GM21717 (cell line): Measurements from ENCODE around the gene OR51B5.
"Not testable (repeated sequence)": the region's sequence is repeated elsewhere in the genome, so short reads cannot be mapped to it uniquely, and the experiment has no call there.

Experiments
- ATAC-seq: cut with Tn5 transposase; IDR thresholded peaks from one replicate; pipeline ENCODE4 v1.9.1; 2021; ENCODE audit warnings: mild to moderate bottlenecking, moderate library complexity; ENCODE audit not compliant: unreplicated experiment

OR51B5 gene

DNA sequence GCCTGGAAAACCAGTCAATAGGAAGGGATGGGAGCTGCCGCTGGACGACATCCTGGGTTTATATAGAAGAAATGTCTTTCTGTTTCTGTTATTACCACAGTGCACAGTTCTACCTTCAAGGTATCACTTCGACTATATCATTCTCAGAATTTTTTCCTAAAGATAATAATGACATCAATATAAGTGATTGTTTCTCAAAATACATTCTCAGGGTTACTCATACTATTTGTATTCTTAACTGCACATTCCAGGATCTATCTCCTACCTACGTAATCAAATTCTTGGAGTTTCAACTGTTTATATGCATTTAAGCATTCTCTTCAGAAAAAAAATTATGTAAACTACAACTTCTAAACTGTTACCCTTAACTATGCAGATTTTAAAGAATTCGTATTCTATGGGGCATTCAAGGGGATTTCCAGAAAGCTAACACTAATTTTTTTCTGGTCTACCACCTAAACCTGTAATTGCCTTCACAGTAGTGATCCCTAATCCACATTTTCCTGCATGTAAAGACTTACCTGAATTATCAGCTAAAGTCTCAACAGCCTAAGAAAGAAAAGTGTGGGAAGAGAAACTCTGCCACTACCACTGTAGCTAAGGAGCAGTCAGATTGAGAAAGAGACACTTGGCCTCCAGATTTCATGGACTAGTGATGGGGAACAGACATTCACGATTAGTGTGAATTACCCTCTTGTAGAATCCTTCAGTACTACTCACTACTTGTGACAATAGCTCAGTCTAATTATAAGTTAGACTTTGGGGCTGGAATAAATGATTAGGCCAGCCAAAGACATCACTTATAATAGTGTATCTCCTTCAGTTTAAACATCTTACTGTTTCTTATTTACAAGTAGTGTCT is at the start of gene OR51B5:
OR51B5 (minus strand) TSS at position 51 of the 862 bp plus-strand sequence; CDS start at position 51, 0 bp downstream.
- no peak for ATAC-seq

- no peak for ATAC-seq
Observed at GRCh38 chr11:5390210-5390609, 46.9 kb upstream of the OR51B5 start.

GRCh38 chr11:5384335-5384734 is 41.0 kb upstream of the OR51B5 start:
- ATAC-seq, result no peak

DNA sequence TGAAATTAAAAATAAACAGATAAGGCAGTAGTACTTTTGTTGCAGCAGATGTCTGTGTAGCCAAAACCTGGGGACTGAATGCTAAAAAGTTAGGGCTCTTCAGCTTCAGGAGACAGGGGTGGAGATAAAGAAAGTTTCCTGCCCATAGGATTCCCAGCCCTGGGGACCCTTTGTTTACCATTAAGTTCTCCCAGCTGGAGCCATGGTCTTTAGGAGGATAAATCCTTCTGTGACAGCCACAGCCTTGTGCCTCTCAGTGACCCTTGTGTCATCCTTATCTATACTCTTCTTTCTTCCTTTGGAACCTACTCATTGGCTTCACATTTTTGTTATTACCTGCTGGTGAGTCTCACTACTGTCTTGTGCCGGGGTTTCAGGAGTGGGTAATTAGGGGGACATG is 40.3 kb upstream of the OR51B5 start, which contains the start of gene OR51M1:
OR51M1 (plus strand) TSS at position 237 of the 400 bp plus-strand sequence. CDS start 5,587 bp downstream, outside the sequence.
- no peak for ATAC-seq

- ATAC-seq, result peak; percentile 86
Observed at GRCh38 chr11:5380740-5381342, 37.5 kb upstream of the OR51B5 start.

DNA sequence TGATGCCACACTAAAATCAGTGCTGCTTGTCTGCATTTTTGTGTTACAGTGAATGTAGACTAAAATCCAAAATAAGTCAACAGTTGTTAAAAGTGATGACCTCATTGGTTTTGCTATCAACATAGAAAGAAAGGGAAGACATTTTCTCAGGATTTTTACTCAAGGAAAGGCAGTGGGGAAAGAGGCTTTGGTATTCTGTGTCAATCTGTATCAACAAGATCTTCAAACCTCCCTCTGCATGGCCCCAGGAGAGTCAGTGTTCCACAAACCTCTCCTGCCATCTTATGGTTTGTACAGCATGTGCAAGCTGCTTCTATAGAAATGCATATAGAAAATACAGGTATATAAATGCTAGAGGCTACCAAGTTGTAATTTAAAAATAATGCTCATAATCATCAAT is 26.5 kb upstream of the OR51B5 start:
- ATAC-seq, result no peak

- no peak for ATAC-seq
Observed at GRCh38 chr11:5368502-5369043, 25.2 kb upstream of the OR51B5 start.

GRCh38 chr11:5367448-5368074 is 24.2 kb upstream of the OR51B5 start:
- ATAC-seq, result no peak

GRCh38 chr11:5366856-5367255 is 23.5 kb upstream of the OR51B5 start:
- no peak for ATAC-seq

- ATAC-seq, result not testable (repeated sequence)
Observed at GRCh38 chr11:5366365-5366764, 23.0 kb upstream of the OR51B5 start.

- no peak for ATAC-seq
Observed at GRCh38 chr11:5364214-5364613, 20.9 kb upstream of the OR51B5 start.

DNA sequence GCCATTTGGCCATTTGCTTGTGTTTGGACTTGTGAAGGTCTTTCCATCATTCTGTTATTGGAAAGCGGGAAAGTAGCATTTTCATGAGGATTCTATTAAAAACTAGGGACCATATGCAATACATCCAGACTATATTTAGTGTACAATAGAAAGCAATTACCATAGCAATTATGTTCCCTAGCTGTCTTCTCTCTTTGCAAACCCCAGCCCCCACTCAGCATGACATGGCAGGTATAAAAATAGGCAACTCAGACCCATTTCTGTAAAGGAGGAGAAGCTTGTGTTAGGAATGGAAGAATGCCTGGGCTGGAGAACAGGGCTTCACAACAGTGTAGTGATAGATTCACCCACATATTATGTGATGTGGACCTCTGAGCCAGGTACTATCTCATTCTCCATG is 20.4 kb upstream of the OR51B5 start:
- ATAC-seq, result no peak

- ATAC-seq, result no peak
Observed at GRCh38 chr11:5362017-5362625, 18.8 kb upstream of the OR51B5 start.

DNA sequence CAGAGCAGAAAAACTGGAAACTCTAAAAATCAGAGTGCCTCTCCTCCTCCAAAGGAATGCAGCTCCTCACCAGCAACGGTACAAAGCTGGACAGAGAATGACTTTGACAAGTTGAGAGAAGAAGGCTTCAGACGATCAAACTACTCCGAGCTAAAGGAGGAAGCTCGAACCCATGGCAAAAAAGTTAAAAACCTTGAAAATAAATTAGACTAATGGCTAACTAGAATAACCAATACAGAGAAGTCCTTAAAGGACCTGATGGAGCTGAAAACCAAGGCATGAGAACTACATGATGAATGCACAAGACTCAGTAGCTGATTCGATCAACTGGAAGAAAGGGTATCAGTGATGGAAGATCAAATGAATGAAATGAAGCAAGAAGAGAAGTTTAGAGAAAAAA is 12.7 kb upstream of the OR51B5 start:
- ATAC-seq, result not testable (repeated sequence)

DNA sequence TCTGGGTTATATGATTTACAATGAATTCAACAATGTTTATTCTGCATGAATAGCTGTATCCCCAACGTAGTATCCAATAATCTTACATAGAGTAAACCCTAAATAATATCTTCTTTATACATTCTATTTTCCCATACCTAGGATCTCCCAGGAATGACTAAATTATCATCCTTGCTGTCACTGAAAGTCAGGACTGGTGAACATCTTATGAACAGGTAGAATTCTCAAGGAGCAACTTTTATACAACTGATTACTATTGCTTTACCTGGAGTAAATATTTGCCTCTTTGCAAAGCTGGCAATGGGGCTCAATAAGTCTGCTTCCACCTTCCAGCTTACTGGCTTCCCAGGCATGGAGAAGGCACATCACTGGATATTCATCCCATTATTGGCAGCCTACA is 7.9 kb upstream of the OR51B5 start, which contains the start of gene OR51B6:
OR51B6 (plus strand) TSS at position 301 of the 400 bp plus-strand sequence; CDS start at position 301, 0 bp downstream.
- ATAC-seq, result no peak

GRCh38 chr11:5349550-5349949 is 6.2 kb upstream of the OR51B5 start:
- no peak for ATAC-seq

GRCh38 chr11:5348551-5349194 is 5.3 kb upstream of the OR51B5 start:
- ATAC-seq, result no peak

DNA sequence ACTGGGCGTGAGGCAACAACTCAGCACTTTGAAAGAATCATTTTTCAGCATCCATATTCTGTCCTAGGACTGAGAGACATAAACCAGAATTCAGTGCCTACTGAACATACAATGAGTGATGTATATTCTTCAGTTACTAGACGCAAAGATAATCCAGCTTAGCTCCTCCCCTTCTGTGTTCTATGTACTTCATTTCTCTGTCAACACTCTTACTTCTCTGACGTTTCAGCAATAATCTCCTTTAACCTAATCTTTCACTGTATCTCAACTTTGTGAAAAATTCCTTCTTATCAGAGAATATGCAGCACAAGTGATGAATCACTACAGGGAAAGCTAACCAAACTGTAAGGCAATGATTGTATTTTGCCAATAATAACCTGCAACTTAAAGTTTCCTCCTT is 2.5 kb upstream of the OR51B5 start:
- ATAC-seq, result no peak

- ATAC-seq, result peak; percentile 68
Observed at GRCh38 chr11:5339771-5340322, 3.5 kb downstream of the OR51B5 start.

- ATAC-seq, result not testable (repeated sequence)
Observed at GRCh38 chr11:5337253-5337652, 6.1 kb downstream of the OR51B5 start.
